ENCODE results near the gene CRYGD. TPM values are rescaled to one million over a fixed set of nuclear protein-coding genes. Genes with fewer than 3 reads are reported as not detected.

Gene CRYGD
- total and polyA plus RNA-seq, 2 of the 13 experiments (the other 11 are each of a cell fraction or from before 2014, with no cell fraction given), result not detected

GRCh38 chr2:208172125-208172524 lies 47.8 kb upstream of the CRYGD start (continued):
- TF ChIP-seq ISL2 (CRISPR knock-in tag; IDR thresholded peaks at IDR 0.05), result no peak
- TF ChIP-seq E2F2 (CRISPR knock-in tag; IDR thresholded peaks at IDR 0.05; ENCODE audit: borderline replicate concordance), result no peak
- TF ChIP-seq BCL6 (CRISPR knock-in tag; IDR thresholded peaks at IDR 0.05), result peak; percentile 96
- no peak for TF ChIP-seq HMGXB3 (CRISPR knock-in tag; IDR thresholded peaks at IDR 0.05; ENCODE audit: borderline replicate concordance)
- no peak for TF ChIP-seq ZBTB10 (CRISPR knock-in tag; IDR thresholded peaks at IDR 0.05; ENCODE audit: borderline replicate concordance)
- no peak for TF ChIP-seq ZBTB33 (CRISPR knock-in tag; IDR thresholded peaks at IDR 0.05)
- no peak for TF ChIP-seq ZBTB7B (CRISPR knock-in tag; IDR thresholded peaks at IDR 0.05)
- TF ChIP-seq SOX13 (IDR thresholded peaks at IDR 0.05), result no peak
- TF ChIP-seq SOX13 (CRISPR knock-in tag; conservative IDR thresholded peaks at IDR 0.05 in 1 of 2, IDR thresholded peaks at IDR 0.05 in 1 of 2), result 0 out of 4 replicates have a peak, but pooled peaks of 1 of the 2 experiments have one; percentile 7
- no peak for TF ChIP-seq ZNF441 (CRISPR knock-in tag; IDR thresholded peaks at IDR 0.05; ENCODE audit: borderline replicate concordance)
- TF ChIP-seq CERS6 (CRISPR knock-in tag; IDR thresholded peaks at IDR 0.05), result no peak
- TF ChIP-seq DZIP1 (CRISPR knock-in tag; IDR thresholded peaks at IDR 0.05), result no peak
- TF ChIP-seq MBNL3 (CRISPR knock-in tag; conservative IDR thresholded peaks at IDR 0.05), result no peak
- TF ChIP-seq MYC (CRISPR knock-in tag; IDR thresholded peaks at IDR 0.05; ENCODE audit: borderline replicate concordance), result no peak
- no peak for TF ChIP-seq SRSF1 (optimal IDR thresholded peaks at IDR 0.05; ENCODE audit: low read depth, low read length)

Measured in HepG2 (cell line).